GM18517 (cell line): ENCODE results near the gene PSMC3IP.
"Not testable (repeated sequence)": the region's sequence is repeated elsewhere in the genome, so short reads cannot be mapped to it uniquely, and the experiment has no call there.

ENCODE experiments used
- ATAC-seq: cut with Tn5 transposase; IDR thresholded peaks from one replicate; pipeline ENCODE4 v1.9.1; 2021; ENCODE audit warnings: mild to moderate bottlenecking, moderate library complexity; ENCODE audit not compliant: unreplicated experiment

The PSMC3IP gene, protein sequence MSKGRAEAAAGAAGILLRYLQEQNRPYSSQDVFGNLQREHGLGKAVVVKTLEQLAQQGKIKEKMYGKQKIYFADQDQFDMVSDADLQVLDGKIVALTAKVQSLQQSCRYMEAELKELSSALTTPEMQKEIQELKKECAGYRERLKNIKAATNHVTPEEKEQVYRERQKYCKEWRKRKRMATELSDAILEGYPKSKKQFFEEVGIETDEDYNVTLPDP

DNA sequence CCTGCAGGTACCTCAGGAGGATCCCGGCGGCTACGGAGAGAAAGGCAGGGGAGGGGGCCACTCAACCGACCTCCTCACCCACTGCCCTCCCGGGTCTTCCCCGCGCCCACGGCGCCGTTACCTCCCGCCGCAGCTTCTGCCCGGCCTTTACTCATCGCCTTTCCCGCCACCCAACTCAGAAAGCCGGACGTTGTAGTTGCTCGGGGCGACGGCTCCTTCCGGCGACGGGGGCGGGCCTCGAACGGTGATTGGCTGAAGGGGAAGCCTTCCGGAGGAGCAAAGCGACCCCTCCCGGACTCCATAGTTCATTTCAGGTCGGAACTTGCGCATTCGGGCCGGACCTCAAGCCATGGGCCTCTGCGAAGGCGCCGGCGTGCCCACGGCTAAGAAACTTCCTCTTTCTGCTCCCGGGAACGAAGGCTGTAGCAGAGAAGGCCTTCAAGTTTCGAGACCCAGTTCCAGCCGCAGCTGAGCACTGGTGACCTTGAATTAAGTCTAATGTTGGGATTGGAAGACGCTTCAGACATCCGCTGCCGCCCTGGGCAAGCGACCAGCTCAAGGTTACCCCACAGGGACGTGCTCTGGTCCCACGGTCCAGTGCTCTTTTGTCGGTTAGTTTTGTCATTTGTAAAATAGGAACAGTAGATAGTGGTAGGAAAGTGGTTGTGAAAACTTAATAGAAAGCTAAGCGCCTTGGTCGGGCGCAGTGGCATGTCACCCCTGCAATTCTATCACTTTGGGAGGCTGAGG lies at the start of gene PSMC3IP:
PSMC3IP (minus strand) TSS at position 198 of the 750 bp plus-strand sequence; CDS start at position 155, 43 bp downstream.
- peak; percentile 51 for ATAC-seq

DNA sequence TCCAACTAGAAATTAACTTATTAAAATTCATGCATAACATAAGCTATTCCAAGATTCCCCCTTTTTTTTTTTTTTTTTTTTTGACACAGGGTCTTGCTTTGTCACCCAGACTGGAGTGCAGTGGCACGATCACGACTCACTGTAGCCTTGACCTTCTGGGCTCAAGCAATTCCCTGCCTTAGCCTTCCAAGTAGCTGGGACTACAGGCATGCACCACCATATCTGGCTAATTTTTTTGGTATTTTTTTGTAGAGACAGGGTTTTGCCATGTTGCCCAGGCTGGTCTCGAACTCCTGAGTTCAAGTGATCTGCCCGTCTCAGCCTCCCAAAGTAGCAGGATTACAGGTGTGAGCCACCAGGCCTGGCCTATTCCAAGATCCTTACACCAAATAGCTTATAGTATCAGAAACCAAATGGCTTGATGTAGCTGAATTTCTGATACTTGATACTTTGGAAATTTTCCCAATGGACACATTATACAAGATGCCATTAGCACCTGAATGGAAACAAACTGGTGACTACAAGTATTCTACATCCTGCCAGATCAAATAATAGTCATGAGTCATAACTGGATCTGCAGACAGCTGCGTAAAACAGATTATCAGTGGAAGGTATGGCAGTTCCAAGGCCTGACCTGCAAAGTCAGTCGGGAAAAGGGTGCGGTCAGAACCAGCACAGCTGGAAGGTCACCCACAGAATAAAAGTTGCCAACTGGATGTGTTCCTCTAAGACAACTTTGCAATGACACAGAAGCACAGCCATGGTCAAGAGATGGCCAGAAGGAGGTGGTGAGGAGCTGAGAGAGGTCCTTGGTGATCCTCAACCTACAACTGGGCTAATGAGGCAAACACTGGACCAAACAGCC lies 46.4 kb upstream of the PSMC3IP start:
- ATAC-seq: no peak

DNA sequence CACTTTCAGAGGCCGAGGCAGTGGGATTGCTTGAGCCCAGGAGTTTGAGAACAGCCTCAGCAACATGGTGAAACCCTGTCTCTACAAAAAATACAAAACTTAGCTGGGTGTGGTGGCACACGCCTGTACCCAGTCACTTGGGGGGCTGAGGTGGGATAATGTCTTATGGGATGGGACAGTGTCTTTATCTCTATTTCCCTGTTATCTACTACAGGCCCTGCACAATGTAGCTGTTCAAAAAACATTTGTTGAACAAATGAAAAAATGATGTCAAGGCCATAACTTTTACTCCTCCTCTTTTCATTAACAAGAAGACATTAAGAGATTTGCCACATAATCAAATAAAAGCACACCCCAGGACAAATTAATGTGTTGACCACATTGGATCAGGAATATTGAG lies 45.7 kb upstream of the PSMC3IP start:
- ATAC-seq: no peak

DNA sequence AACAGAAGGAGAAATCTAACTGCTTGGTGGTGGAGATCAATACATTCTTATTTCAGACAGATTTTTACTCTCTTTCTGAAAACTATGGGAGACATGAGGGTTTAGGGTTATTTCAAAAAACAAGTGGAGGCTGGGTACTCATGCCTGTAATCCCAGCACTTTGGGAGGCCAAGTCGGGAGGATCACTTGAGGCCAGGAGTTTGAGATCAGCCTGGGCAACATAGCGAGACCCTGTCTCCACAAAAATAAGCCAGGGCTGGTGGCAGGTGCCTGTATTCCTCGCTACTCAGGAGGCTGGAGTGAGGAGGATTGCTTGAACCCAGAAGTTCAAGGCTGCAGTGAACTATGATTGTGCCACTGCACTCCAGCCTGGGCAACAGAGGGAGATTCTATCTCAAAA lies 44.5 kb upstream of the PSMC3IP start:
- not testable (repeated sequence) for ATAC-seq

DNA sequence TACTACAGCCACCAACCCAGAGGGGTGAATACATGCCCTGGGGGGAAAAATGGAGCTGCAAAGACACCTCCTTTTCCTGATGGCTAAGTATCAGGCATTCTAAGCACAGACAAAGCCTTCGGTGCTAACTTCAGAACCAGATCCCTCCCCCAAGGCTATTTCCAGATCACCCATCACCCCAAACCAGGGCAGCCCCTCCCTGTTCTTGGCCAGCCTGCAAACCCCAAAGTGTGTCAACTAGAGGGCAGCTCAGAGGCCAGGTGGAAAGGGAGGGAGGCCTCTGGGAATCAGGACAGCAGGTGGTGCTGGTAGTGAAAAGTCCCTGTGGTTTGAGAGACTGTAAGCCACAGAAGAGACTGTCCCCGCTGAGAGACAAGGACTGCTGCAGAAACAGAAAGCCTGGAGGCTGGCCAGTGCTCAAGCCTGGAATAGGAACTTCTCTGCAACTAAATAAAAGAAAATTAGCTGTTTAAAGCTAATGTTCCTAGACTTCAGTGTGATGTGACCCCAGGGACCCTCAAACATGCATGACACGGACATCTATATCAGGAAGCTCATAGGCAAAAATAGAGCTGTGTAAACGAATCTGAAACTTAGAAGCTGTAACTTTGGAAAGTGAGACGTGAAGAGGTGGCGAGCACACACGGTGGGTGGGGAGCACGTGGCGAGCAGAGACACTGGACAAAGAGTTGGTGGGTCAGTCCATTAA lies 41.1 kb upstream of the PSMC3IP start:
- peak; percentile 65 for ATAC-seq

DNA sequence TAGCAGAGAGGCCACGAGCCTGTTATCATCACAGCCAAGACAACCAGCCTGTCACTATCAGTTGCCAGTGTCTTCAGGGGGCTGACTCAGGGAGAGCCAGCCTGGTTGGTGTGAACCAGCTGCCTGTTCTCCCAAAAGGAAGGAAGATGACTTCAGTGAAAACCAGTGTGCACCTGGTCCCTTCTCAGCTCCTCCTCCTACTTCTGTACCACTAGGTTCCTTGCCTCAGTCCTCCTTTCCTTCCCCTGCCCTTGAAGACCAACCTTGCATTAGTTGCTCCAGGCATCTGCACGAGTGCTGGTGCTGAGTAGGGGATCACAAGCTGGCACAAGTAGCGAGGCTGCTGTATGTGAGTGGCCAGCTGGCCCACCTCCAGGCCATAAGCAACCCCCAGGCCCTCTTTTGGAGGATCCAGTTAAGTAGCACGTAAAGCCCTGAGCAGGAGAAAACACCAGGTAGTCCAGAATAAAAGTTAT lies 40.5 kb upstream of the PSMC3IP start:
- peak; percentile 12 for ATAC-seq

DNA sequence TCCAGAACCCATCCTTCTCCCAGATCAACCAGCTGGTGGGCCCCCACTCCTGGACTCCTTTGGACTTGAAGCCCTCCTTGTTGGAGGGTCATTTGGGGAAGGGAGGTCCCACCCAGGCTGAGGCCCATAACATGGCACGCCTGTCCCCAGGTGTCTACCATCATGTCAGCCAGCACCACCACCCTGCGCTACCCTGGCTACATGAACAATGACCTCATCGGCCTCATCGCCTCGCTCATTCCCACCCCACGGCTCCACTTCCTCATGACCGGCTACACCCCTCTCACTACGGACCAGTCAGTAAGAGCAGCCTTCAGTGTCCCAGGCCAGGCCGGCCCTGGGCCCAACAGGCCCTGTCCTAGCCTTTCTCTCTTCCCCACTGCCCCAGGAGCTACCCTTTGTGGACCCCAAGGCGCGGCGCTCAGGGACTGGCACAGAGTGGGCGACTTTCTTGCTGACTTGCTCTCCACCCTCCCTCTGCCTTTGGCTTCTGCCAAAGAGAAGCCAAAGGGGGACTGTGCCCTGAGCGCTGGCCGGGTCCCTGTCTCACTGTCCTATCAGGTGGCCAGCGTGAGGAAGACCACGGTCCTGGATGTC lies 36.3 kb upstream of the PSMC3IP start:
- ATAC-seq: no peak

DNA sequence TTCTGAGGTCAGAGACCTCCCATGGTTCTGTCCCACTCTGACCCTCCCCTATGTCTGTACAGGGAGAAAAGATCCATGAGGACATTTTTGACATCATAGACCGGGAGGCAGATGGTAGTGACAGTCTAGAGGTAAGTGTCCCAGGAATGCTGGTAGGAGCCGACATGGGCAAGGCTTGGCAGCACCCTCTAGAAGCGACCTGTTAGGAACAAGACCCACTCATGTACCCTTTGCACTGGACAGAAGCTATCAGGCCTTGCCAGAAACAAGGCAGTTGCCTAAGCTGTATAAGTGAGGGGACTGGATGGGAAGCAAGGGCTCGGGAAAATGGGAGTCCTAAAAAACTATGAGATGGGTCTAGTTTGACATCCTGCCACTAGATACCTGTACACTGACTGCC lies 34.5 kb upstream of the PSMC3IP start:
- no peak for ATAC-seq

DNA sequence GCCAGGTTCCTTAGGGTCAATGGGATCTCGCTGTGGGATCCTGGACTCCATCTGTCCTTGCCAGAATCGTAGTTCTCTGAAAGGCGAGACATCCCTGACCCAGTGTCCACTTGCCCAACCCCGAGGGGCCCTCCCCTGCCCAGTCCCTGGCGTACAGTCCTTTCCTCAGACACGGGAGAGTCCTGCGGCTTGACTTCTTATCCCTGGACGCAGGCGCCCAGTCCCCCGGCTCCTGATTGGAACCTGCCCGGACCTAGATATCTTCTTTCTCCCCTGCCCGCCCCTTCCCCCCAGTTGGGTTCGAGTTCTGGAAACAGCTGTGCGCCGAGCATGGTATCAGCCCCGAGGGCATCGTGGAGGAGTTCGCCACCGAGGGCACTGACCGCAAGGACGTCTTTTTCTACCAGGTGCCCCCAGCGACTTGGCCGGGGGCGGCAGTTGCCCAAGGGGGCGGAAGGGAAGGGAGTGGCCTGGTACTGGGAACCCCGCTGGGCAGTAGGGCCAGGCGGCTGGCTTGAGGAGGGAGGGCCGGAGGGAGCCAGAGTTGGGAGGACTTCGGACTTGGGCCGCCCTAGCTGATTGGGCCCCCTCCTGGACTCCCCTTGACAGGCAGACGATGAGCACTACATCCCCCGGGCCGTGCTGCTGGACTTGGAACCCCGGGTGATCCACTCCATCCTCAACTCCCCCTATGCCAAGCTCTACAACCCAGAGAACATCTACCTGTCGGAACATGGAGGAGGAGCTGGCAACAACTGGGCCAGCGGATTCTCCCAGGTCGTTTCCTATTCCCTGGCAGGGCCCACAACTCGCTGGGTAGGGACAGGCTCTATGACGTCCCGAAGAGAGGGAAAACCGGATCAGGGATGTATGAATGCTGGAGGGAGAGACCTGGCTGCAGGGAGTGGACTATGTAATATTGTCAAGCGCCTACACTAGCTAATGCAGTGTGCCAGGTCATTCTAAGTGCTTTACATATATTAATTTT lies 32.6 kb upstream of the PSMC3IP start:
- ATAC-seq: not testable (repeated sequence)

DNA sequence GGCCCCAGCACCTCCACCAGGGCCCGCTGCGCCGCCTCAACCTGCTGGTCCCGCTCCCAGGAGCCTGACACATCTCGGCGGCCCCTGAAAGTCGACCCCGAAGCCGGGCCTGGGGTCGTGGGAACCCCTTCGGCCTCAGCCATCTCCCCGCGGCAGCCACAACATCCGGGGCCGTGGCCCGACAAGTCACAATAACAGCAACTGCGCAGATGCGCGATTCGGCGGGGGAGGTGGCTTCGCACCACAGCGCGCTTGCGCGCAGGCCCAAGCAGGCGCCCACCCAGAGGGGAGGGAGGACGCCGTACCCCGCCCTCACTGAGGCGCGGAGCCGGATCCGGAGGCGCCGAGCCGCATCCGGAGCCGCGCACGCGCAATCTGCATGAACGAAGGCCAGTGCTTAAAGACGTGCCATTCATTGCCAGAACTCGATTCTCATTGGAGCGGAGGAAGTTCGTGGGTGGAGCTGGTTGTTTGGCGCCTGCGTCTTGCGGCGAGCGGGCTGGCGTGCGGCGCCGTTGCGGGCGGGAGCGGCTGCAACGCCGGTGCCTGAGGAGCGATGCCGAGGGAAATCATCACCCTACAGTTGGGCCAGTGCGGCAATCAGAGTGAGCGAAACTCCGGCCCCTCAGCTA lies 31.8 kb upstream of the PSMC3IP start, which contains the start of the genes RETREG3 and TUBG1:
RETREG3 (minus strand) TSS at position 193 of the 632 bp plus-strand sequence; CDS start at position 143, 50 bp downstream.
TUBG1 (plus strand) TSS at position 502 of the 632 bp plus-strand sequence; CDS start at position 557, 55 bp downstream.
- peak; percentile 87 for ATAC-seq

DNA sequence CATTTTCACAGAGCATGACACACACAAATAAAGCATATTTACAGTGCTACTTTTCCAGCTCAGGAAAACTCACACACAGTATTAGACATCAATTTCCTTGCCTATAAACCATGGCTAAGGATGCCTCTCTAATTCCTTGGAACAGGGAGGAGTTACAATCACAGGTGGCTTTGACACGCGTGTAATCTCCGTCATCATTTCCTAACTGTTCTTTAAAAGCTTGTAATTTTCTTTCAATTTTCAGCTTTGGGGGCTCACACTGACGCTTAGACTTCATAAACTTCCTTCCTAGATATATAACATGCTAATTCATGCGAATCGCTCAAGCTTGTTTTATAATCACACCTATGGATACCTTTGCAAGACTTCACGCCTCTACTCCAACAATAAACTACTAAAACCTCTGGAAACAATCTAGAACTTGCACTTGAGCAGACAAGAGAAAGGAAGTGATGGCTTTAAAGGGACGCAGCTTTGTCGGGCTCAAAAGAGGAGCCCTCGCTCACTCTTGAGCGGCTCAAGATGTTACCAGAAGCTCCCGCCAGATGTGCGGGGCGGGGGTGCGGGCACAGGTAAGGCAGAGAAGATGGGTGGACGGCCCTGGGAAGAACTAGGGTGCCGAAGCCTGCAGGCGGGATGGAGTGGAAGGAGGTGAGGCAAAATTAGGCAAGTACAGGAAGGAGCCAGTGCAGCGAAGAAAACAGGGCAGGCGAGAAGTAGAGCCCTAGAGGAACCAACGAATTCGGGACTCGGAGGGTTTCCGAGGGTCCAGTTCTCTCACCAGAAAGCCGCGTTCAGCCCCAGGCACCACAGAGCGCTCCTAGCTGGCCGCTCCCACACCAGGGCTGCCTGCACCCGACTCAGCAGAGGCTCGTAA lies 31.0 kb upstream of the PSMC3IP start:
- ATAC-seq: peak; percentile 38

DNA sequence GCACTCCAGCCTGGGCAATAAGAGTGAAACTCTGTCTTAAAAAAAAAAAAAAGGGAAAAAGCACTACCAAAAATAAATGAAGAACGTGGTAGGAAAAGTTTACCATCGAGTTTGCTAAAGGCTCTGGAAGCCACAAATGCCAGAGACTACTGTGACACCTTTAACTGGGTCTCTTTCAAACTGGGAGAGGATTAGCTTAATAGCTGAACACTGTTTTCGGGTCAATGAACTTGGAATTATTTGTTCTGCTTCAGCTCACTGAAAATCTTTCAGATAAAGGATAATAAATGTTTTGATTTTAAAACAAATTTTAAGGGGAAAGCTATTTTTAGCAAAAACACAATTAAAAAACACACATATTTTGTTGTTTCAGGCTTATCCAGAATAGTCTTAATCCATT lies 30.2 kb upstream of the PSMC3IP start:
- no peak for ATAC-seq

DNA sequence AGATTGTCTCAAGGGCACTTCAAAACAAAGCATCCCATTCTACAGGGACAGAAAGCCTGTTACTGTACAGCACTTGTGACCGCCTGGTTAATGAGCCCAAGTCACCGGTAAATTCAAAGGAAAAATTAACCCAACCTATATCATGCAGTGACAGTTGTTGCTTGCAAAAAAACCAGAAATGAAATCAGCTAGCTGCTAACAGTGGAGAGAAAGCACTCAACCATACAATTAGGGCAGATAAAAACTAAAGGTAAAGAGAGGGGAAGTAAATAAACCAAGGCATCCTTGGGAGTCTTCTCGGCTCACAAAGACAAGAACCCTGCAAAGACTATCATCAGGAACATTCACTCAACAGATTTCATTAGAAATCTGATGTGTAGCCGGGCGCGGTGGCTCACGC lies 25.8 kb upstream of the PSMC3IP start:
- ATAC-seq: no peak

DNA sequence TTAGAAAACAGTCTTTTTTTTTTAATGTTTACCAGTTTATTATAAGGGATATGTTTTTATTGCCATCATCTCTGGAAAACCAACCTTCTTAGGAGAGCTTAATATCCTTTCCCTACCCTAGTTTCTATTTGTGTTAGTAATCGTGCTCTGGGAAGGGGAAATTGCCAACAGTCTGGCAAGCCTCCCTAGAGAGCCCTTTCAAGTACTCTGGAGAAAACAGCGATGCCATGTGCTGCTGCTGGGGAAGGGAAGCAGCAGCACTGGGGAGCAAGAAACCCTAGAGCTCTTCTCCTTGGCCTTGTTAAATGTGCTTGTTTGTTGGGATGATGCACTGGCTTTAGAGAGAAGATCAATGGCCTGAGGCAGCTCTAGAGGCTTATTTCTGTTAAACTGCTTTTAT lies 21.4 kb upstream of the PSMC3IP start:
- ATAC-seq: no peak

DNA sequence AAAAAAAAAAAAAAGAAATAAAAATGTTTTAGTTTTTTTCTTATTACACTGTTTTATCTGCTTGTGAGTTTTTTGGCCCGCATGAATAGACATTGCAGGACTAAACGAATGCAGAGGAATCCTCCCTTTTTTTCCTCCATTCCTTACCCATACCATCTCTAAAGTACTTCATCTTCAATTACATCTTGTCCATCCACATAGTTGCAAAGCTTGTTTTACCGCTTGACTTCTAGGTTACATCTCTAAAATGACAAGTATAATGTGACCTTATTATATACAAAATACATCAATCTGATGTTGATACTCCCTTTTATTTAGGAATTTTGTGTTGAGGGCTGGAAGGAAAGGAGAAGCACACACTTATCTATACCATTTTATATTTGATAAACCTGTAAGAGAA lies 18.9 kb upstream of the PSMC3IP start:
- ATAC-seq: no peak

DNA sequence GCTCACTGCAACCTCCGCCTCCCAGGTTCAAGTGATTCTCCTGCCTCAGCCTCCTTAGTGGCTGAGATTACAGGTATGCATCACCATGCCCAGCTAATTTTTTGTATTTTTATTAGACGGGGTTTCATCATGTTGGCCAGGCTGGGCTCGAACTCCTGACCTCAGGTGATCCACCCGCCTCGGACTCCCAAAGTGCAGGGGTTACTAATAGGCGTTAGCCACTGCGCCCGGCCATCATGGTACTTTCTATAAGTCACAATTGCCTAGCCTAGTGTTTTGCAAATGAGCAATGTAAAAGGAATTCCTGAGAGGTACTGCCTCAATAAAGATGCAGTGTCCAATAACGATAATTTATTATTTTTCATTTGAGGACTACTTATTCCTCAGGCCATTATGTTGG lies 13.9 kb upstream of the PSMC3IP start:
- no peak for ATAC-seq

DNA sequence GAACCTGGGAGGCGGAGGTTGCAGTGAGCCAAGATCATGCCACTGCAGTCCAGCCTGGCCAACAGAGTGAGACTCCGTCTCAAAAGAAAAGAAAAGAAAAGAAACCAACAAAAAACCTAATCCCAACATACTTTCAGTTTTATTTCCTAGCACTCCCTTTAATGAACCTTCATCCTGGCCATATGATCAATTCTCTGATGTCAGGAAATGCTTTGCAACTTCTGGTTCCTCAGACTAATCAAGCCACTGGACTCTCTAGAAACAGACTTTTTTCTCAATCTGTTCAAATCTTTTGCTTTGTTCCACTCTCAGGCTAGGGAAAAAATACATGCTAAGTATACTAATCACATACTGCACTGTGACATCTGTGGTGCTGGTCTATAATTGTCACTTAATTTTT lies 13.4 kb upstream of the PSMC3IP start:
- ATAC-seq: no peak
